Esophagus muscularis mucosa (tissue), 3 donors: ENCODE results near the gene PHLDB1.

ENCODE experiments used
- EP300 ChIP-seq: sonication (generic); formaldehyde crosslinking; IDR thresholded peaks from one replicate; pipeline ENCODE4 v1.6.1; 2017; ENCODE audit warnings: antibody characterized with exemption
- TF ChIP-seq, protein P1 (sequence below), 3 experiments: fragments of 200-600 bp in 2 of 3; fragments of 450-650 bp in 1 of 3; sonication (generic) in 2 of 3; IDR thresholded peaks; one replicate each; pipeline ENCODE4 v1.5.1; 2017 to 2019; ENCODE audit warnings: antibody characterized with exemption in 3 of 3, mild to moderate bottlenecking in 2 of 3, moderate library complexity in 1 of 3

- TF ChIP-seq, protein P1, sequence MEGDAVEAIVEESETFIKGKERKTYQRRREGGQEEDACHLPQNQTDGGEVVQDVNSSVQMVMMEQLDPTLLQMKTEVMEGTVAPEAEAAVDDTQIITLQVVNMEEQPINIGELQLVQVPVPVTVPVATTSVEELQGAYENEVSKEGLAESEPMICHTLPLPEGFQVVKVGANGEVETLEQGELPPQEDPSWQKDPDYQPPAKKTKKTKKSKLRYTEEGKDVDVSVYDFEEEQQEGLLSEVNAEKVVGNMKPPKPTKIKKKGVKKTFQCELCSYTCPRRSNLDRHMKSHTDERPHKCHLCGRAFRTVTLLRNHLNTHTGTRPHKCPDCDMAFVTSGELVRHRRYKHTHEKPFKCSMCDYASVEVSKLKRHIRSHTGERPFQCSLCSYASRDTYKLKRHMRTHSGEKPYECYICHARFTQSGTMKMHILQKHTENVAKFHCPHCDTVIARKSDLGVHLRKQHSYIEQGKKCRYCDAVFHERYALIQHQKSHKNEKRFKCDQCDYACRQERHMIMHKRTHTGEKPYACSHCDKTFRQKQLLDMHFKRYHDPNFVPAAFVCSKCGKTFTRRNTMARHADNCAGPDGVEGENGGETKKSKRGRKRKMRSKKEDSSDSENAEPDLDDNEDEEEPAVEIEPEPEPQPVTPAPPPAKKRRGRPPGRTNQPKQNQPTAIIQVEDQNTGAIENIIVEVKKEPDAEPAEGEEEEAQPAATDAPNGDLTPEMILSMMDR (IDR thresholded peaks at IDR 0.05), result no peak
- TF ChIP-seq EP300, result no peak
These were observed 37.8 kb downstream of the PHLDB1 start for GRCh38 chr11:118645066-118645715.
